22Rv1 (cell line): Measurements from ENCODE around the gene PODXL2.

Experiments used
- CTCF ChIP-seq: fragments of 450-650 bp; IDR thresholded peaks from 2 replicates; pipeline ENCODE4 v1.5.1; 2017; ENCODE audit warnings: mild to moderate bottlenecking
- ZFX ChIP-seq: fragments of 450-650 bp; IDR thresholded peaks from 2 replicates; pipeline ENCODE4 v1.6.1; 2017; ENCODE audit warnings: antibody characterized with exemption, borderline replicate concordance

GRCh38 chr3:127628426-127628787 lies 578 bp upstream of the PODXL2 start:
- no peak for TF ChIP-seq CTCF
- no peak for TF ChIP-seq ZFX
